Left renal pelvis (tissue), 4 donors: ENCODE results near the gene HPN. TPM values are rescaled to one million over a fixed set of nuclear protein-coding genes. Genes with fewer than 3 reads are reported as not detected.

Experiments
- polyA plus RNA-seq, 4 donors: library from polyadenylated mRNA; unstranded; fragments of 120-200 nt; gene quantifications; one replicate each; pipeline ENCODE4 v1.2.1, GENCODE V29; 2013; ENCODE audit not compliant: insufficient read length in 4 of 4

The HPN gene
- polyA plus RNA-seq, 4 donors = 2.6 to 118 (median 79.0) TPM

Other genes with a start within 250 kb of the HPN start
- gene ZNF30, start 114.8 kb upstream of the HPN start, polyA plus RNA-seq = 1 to 10 TPM; 5.6 to 7.3 (median 7.1) TPM
- gene ZNF792, start 77.5 kb upstream of the HPN start, polyA plus RNA-seq = 1 to 10 TPM; 5.2 to 7.4 (median 5.9) TPM
- 100 to 1,000 TPM in 1 of 4 donors, 10 to 100 TPM in 3; 47.1 to 102 (median 66.3) TPM for gene GRAMD1A, start 41.4 kb upstream of the HPN start, polyA plus RNA-seq
- gene SCN1B, start 11.3 kb upstream of the HPN start, polyA plus RNA-seq = 1 to 10 TPM in 3 of 4 donors, under 1 TPM in 1; 0.74 to 2.1 (median 1.2) TPM
- gene FXYD3, start 74.1 kb downstream of the HPN start, polyA plus RNA-seq = 10 to 100 TPM in 3 of 4 donors, under 1 TPM in 1; 0.48 to 35.2 (median 22.5) TPM
- gene LGI4, start 93.3 kb downstream of the HPN start, polyA plus RNA-seq = 10 to 100 TPM in 1 of 4 donors, 1 to 10 TPM in 3; 2.7 to 14.3 (median 3.5) TPM
- gene FXYD1, start 97.1 kb downstream of the HPN start, polyA plus RNA-seq = 10 to 100 TPM; 22.3 to 73.8 (median 27.2) TPM
- gene FXYD7, start 101.5 kb downstream of the HPN start, polyA plus RNA-seq = 1 to 10 TPM in 3 of 4 donors, under 1 TPM in 1; 0.82 to 6.6 (median 1.3) TPM
- 10 to 100 TPM; 13.2 to 33.5 (median 27.9) TPM for gene FXYD5, start 113.0 kb downstream of the HPN start, polyA plus RNA-seq
- gene FAM187B, start 187.0 kb downstream of the HPN start, polyA plus RNA-seq = not detected
- gene LSR, start 207.3 kb downstream of the HPN start, polyA plus RNA-seq = 10 to 100 TPM in 3 of 4 donors, 1 to 10 TPM in 1; 7.9 to 66.3 (median 47.9) TPM
- 100 to 1,000 TPM; 152 to 195 (median 169) TPM for gene USF2, start 227.2 kb downstream of the HPN start, polyA plus RNA-seq
- gene HAMP, start 240.8 kb downstream of the HPN start, polyA plus RNA-seq = under 1 TPM; 0.23 to 0.90 (median 0.42) TPM